GM23248 (cell line): ENCODE measurements around the gene ZBTB34. TPM values are rescaled to one million over a fixed set of nuclear protein-coding genes. Genes with fewer than 3 reads are reported as not detected.
A peak's percentile ranks its signal among the peaks of the same experiment; 100 is the strongest.

Source experiments
- DNase-seq: peaks from one replicate; pipeline ENCODE4 v3.0.0-alpha.2; 2015
- H2AFZ ChIP-seq: fragments of 200-600 bp; sonication (generic); 2 replicates; pipeline ENCODE4 v1.6.1; 2016; ENCODE audit warnings: antibody characterized with exemption
- H3F3A ChIP-seq: fragments of 200-600 bp; sonication (generic); 2 replicates; pipeline ENCODE4 v1.6.1; 2016; ENCODE audit warnings: mild to moderate bottlenecking, antibody characterized with exemption, mixed run types; ENCODE audit not compliant: insufficient read depth
- H3K27ac ChIP-seq: fragments of 200-600 bp; sonication (generic); 2 replicates; pipeline ENCODE4 v1.5.1; 2016; ENCODE audit warnings: mild to moderate bottlenecking
- H3K27me3 ChIP-seq: fragments of 200-600 bp; sonication (generic); replicated peaks from 2 replicates; pipeline ENCODE4 v1.6.1; 2016; ENCODE audit warnings: mild to moderate bottlenecking; ENCODE audit not compliant: insufficient read depth
- H3K36me3 ChIP-seq: fragments of 200-600 bp; sonication (generic); 2 replicates; pipeline ENCODE4 v1.6.1; 2016; ENCODE audit warnings: low read depth, mild to moderate bottlenecking
- H3K4me1 ChIP-seq: fragments of 200-600 bp; sonication (generic); 2 replicates; pipeline ENCODE4 v1.6.1; 2016; ENCODE audit warnings: mild to moderate bottlenecking; ENCODE audit not compliant: insufficient read depth
- H3K4me2 ChIP-seq: fragments of 200-600 bp; sonication (generic); one replicate; pipeline ENCODE4 v1.6.1; 2016; ENCODE audit warnings: mild to moderate bottlenecking; ENCODE audit not compliant: unreplicated experiment
- H3K4me3 ChIP-seq: fragments of 200-600 bp; sonication (generic); 2 replicates; pipeline ENCODE4 v1.5.1; 2016; ENCODE audit warnings: mild to moderate bottlenecking
- H3K79me2 ChIP-seq: fragments of 200-600 bp; sonication (generic); 2 replicates; pipeline ENCODE4 v1.6.1; 2016; ENCODE audit warnings: mild to moderate bottlenecking; ENCODE audit not compliant: insufficient read depth
- H3K9ac ChIP-seq: fragments of 200-600 bp; sonication (generic); 2 replicates; pipeline ENCODE4 v1.6.1; 2016; ENCODE audit warnings: mild to moderate bottlenecking
- H3K9me2 ChIP-seq: fragments of 200-600 bp; sonication (generic); 2 replicates; pipeline ENCODE4 v1.6.1; 2016; ENCODE audit warnings: mixed run types, mild to moderate bottlenecking, moderate library complexity; ENCODE audit not compliant: insufficient read depth
- H3K9me3 ChIP-seq: fragments of 200-600 bp; sonication (generic); one replicate; pipeline ENCODE4 v1.6.1; 2017; ENCODE audit warnings: low read depth
- H4K20me1 ChIP-seq: fragments of 200-600 bp; sonication (generic); 2 replicates; pipeline ENCODE4 v1.6.0; 2016; ENCODE audit not compliant: insufficient read depth
- EZH2 ChIP-seq: fragments of 200-600 bp; sonication (generic); IDR thresholded peaks from 2 replicates; pipeline ENCODE4 v1.6.1; 2018; ENCODE audit warnings: antibody characterized with exemption, mild to moderate bottlenecking; ENCODE audit not compliant: insufficient read depth, poor library complexity, severe bottlenecking
- EZH2phosphoT487 ChIP-seq: fragments of 200-600 bp; sonication (generic); IDR thresholded peaks from 2 replicates; pipeline ENCODE4 v1.6.1; 2018; ENCODE audit warnings: antibody characterized with exemption, moderate library complexity, mild to moderate bottlenecking, low read depth; ENCODE audit not compliant: insufficient read depth
- WGBS, 2 experiments: methylation state at CpG; one replicate each; pipeline ENCODE4 v1.1.6; 2015 to 2017; ENCODE audit warnings: low lambda C conversion rate in 2 of 2, low coverage in 1 of 2; ENCODE audit errors: missing lambda C conversion rate in 2 of 2; 5-methylcytosine and 5-hydroxymethylcytosine counted together
- in situ Hi-C: fragments of 300-500 bp; cut with MboI; formaldehyde crosslinking; loops from 2 replicates; pipeline ENCODE4 v1.15.0; 2020
- polyA plus RNA-seq: library from polyadenylated mRNA; unstranded; fragments of >200 nt; fragmentation: Nextera tagmentation; extraction: Ambion mirVana; gene quantifications from 2 replicates; pipeline ENCODE4 v1.2.1, GENCODE V29; 2016
- total RNA-seq: library from RNA; depleted of rRNA; stranded (reverse); fragments of >200 nt; shearing (Covaris generic); gene quantifications from 2 replicates; pipeline ENCODE4 v1.2.3, GENCODE V29; 2014

Gene ZBTB34
- total and polyA plus RNA-seq, 2 experiments from 2014 or later: 2.3 to 5.5 TPM

DNA sequence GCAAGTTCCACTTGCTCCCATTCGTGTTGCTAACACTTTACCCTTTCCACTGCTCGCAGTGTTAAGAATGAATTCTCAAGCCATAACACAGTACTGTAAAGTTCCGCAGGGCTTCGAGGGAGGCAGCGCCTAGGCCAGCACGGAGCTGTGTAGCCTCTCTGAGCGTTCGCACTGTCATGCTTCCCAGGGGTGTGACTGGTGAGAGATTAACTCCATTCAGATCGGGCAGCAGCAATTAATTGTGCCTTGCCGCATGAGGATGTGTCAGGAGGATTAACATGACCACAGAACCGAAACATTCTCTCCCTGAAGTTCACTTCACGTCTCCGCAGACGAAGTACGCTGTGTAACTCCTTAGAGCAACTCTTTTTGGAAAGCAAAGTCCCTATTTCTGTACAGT is 23.2 kb downstream of the ZBTB34 start:
- no peak for TF ChIP-seq EZH2phosphoT487
- TF ChIP-seq EZH2: no peak

DNA sequence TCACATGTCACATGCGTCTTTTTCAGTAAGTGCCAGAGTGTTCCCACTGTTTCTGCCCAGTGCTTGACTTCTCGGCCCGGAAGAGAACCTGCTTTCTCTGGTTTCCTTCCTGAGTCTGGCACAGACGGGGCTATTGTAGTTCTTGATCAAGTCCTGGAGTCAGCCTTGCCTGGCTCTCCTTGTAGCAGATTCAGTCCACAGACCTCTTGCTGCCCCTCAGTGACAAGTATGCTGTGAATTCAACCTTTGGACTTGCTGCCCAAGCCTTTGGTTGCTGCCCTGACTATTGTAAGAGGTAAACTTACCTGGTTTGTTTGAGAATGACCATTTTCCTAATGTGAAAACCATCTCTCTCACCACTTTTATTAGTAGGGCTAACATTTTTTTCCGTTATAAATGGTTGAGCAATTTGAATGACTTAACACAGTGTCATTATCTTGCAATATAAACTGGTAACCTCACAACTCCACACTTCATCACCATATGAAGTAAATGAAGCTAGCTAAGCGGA is 24.7 kb downstream of the ZBTB34 start:
- Histone ChIP-seq H3K4me3 (no peak overlapping the region), H2AFZ (no peak overlapping the region; the same call in 1 of the 2 replicates), H3K4me1 (peaks cover 8% of the 10 kb centered on the region; the same call in 1 of the 2 replicates), H3F3A (peaks cover 8% of the 10 kb centered on the region; the same call in 1 of the 2 replicates), H3K27me3 (no peaks in the 10 kb centered on the region), H3K9ac (no peak overlapping the region), H3K9me3 (no peaks in the 10 kb centered on the region), H3K4me2 (no peak overlapping the region), H4K20me1 (no peaks in the 10 kb centered on the region; the same call in 1 of the 2 replicates), H3K36me3 (peaks cover 14% of the 10 kb centered on the region; the same call in 1 of the 2 replicates), H3K9me2 (no peaks in the 10 kb centered on the region), H3K79me2 (peaks cover 37% of the 10 kb centered on the region), H3K27ac (peak overlapping the region; percentile 40)
- in situ Hi-C loops: no loop called here
- TF ChIP-seq EZH2 (no peak), EZH2phosphoT487 (no peak)
- DNase-seq: peak; percentile 64
- 30 to 37% methylated on average over 6 of the region's 6 CpGs for WGBS, 2 experiments

More for the DNA sequence above, 23.2 kb downstream of the ZBTB34 start:
- in situ Hi-C loops: no loop called here
- peaks cover 18% of the 10 kb centered on the region; the same call in 1 of the 2 replicates for H3K36me3 ChIP-seq
- H3K4me2 ChIP-seq: no peak overlapping the region
- no peak overlapping the region for H2AFZ ChIP-seq
- peaks cover 8% of the 10 kb centered on the region; the same call in 1 of the 2 replicates for H3K4me1 ChIP-seq
- H3K27ac ChIP-seq: no peak overlapping the region
- peaks cover 8% of the 10 kb centered on the region; the same call in 1 of the 2 replicates for H3F3A ChIP-seq
- H3K9me3 ChIP-seq: no peaks in the 10 kb centered on the region
- no peaks in the 10 kb centered on the region for H3K27me3 ChIP-seq
- no peaks in the 10 kb centered on the region for H3K9me2 ChIP-seq
- 90% methylated on average over 15 of the region's 15 CpGs for WGBS, 2 experiments
- H4K20me1 ChIP-seq: no peaks in the 10 kb centered on the region; the same call in 1 of the 2 replicates
- DNase-seq: no peak
- H3K9ac ChIP-seq: no peak overlapping the region
- H3K4me3 ChIP-seq: no peak overlapping the region
- H3K79me2 ChIP-seq: peaks cover 52% of the 10 kb centered on the region

DNA sequence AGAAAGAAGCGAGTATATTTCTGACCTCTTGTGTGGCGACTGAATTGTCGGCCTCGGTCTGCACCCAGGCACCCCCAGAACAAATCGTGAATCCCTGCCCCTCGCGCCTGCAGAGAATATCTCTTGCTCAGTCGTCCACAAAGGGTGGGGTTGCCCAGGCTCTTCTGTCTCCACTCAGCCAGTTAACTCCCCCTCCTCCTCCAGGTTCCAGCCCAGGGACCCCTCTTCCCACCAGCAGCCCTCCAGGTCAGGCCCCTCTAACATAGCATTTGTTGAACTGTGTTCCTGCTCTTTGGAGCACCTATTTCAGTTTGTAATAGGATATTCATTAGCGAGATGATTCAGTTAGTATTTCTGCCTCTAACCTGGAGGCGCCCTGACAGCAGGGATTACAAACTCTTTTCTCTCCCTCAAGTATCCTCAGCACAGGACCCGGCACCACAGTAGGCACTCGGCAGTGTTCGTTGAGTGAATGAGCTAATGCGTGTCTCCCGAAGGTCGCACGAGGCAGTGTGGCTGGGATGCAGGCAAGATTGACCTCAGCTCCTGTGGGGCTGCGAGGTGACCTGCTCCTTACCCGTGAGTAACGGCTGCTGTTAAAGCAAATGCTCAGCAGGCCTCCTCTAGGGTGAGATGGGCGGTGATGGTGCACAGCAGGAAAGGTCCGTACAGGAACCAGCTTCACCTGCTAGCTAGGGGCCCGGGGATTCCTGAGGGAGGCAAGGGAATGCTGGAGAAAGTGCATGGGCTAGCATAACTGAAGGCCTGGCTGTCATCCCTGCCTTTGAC is 25.8 kb downstream of the ZBTB34 start:
- peaks cover 5% of the 10 kb centered on the region; the same call in 1 of the 2 replicates for H3K36me3 ChIP-seq
- no peak overlapping the region for H3K27ac ChIP-seq
- in situ Hi-C loops: no loop called here
- H3K4me2 ChIP-seq: no peak overlapping the region
- no peak for DNase-seq
- peaks cover 28% of the 10 kb centered on the region for H3K79me2 ChIP-seq
- H3K9me2 ChIP-seq: no peaks in the 10 kb centered on the region
- no peak overlapping the region for H3K9ac ChIP-seq
- H4K20me1 ChIP-seq: no peaks in the 10 kb centered on the region; the same call in 1 of the 2 replicates
- peaks cover 8% of the 10 kb centered on the region; the same call in 1 of the 2 replicates for H3F3A ChIP-seq
- TF ChIP-seq EZH2phosphoT487: no peak
- TF ChIP-seq EZH2: no peak
- no peak overlapping the region for H2AFZ ChIP-seq
- H3K4me3 ChIP-seq: no peak overlapping the region
- WGBS, 2 experiments: 81% methylated on average over 22 to 23 of the region's 23 CpGs
- no peaks in the 10 kb centered on the region for H3K9me3 ChIP-seq
- H3K4me1 ChIP-seq: peaks cover 8% of the 10 kb centered on the region; the same call in 1 of the 2 replicates
- no peaks in the 10 kb centered on the region for H3K27me3 ChIP-seq

DNA sequence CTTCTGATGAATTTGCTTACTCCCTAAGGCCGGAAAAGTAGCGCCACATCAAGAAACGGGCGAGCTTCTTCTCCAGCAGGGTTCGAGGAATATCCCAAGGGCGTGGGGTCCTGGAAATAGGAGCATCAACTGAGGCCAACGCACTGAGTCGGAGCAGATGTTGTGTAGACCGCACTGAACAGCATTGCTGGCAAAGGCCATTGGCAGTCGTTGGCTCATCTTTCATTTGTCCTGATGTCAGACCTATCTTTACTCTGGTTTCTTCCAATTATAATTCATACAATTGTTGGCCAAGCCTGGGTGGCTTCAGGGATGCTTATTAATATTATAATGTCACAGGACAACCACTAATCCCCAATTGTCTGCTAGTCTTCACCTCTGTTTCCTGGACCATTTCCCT is 26.5 kb downstream of the ZBTB34 start:
- no peaks in the 10 kb centered on the region for H3K9me3 ChIP-seq
- no peaks in the 10 kb centered on the region for H3K27me3 ChIP-seq
- no peak for DNase-seq
- in situ Hi-C loops: no loop called here
- H3K9ac ChIP-seq: no peak overlapping the region
- H3K4me3 ChIP-seq: no peak overlapping the region
- no peak overlapping the region for H3K4me2 ChIP-seq
- H3K27ac ChIP-seq: no peak overlapping the region
- no peak overlapping the region for H2AFZ ChIP-seq
- peaks cover 21% of the 10 kb centered on the region for H3K79me2 ChIP-seq
- 20 to 22% methylated on average over 10 of the region's 10 CpGs for WGBS, 2 experiments
- peaks cover 8% of the 10 kb centered on the region; the same call in 1 of the 2 replicates for H3F3A ChIP-seq
- TF ChIP-seq EZH2phosphoT487: no peak
- no peaks in the 10 kb centered on the region for H3K9me2 ChIP-seq
- H3K36me3 ChIP-seq: no peaks in the 10 kb centered on the region
- peaks cover 8% of the 10 kb centered on the region; the same call in 1 of the 2 replicates for H3K4me1 ChIP-seq
- H4K20me1 ChIP-seq: no peaks in the 10 kb centered on the region; the same call in 1 of the 2 replicates
